Activated T-helper 1 cell treated with anti-CD3 and anti-CD28 coated beads, Interleukin-12 subunit alpha, Interleukin-12 subunit beta, Interleukin-2, Interleukin-4 antibody, amounts not matched to agents 30 ng/mL and 10 ng/mL and 1 ng/mL, durations not matched to agents 14 hours and 24 hours and 36 hours (primary cell): ENCODE data around the gene WNT1. TPM values are rescaled to one million over a fixed set of nuclear protein-coding genes. Genes with fewer than 3 reads are reported as not detected.

Experiments
- total RNA-seq: library from RNA; stranded (reverse); gene quantifications from 2 replicates; pipeline ENCODE4 v1.2.3, GENCODE V29; 2022

Gene WNT1
- total RNA-seq, 1 donor from 2014 or later: 0.21 TPM

Other genes starting within 250 kb of the WNT1 start
- 0.32 and 0.78 TPM in 2 replicates for gene ADCY6, start 189.2 kb upstream of the WNT1 start, total RNA-seq
- gene CACNB3, start 159.8 kb upstream of the WNT1 start, total RNA-seq: 11.4 and 13.1 TPM in 2 replicates
- gene DDX23, start 126.2 kb upstream of the WNT1 start, total RNA-seq: 120 and 127 TPM in 2 replicates
- 7.9 and 9.3 TPM in 2 replicates for gene RND1, start 112.5 kb upstream of the WNT1 start, total RNA-seq
- gene FKBP11, start 52.8 kb upstream of the WNT1 start, total RNA-seq: 62.7 and 67.9 TPM in 2 replicates
- 116 and 117 TPM in 2 replicates for gene ARF3, start 20.8 kb upstream of the WNT1 start, total RNA-seq
- 0.13 and 0.37 TPM in 2 replicates for gene WNT10B, start 6.6 kb upstream of the WNT1 start, total RNA-seq
- 0.78 and 1.1 TPM in 2 replicates for gene DDN, start 21.1 kb downstream of the WNT1 start, total RNA-seq
- 85.0 and 85.1 TPM in 2 replicates for gene PRKAG1, start 40.5 kb downstream of the WNT1 start, total RNA-seq
- 107 and 109 TPM in 2 replicates for gene KMT2D, start 82.5 kb downstream of the WNT1 start, total RNA-seq
- 8.6 and 10.7 TPM in 2 replicates for gene RHEBL1, start 91.7 kb downstream of the WNT1 start, total RNA-seq
- gene DHH, start 116.5 kb downstream of the WNT1 start, total RNA-seq: 0.10 TPM in 1 of 2 replicates, not detected in the other
- 50.4 and 52.5 TPM in 2 replicates for gene LMBR1L, start 132.5 kb downstream of the WNT1 start, total RNA-seq
- 1,521 TPM in 2 replicates for gene TUBA1B, start 153.1 kb downstream of the WNT1 start, total RNA-seq
- gene TUBA1A, start 210.8 kb downstream of the WNT1 start, total RNA-seq: 46.7 and 47.2 TPM in 2 replicates